Endodermal cell (in vitro differentiated cells): ENCODE results near the gene SERTAD1. TPM values are rescaled to one million over a fixed set of nuclear protein-coding genes. Genes with fewer than 3 reads are reported as not detected.

ENCODE experiments used
- DNase-seq: peaks from one replicate; pipeline ENCODE4 v3.0.0-alpha.2; 2017
- H3K27ac ChIP-seq: 2 replicates; pipeline ENCODE4 v1.5.1; 2013; ENCODE audit warnings: mild to moderate bottlenecking, low read depth, low read length, moderate library complexity
- H3K27me3 ChIP-seq: 2 replicates; pipeline ENCODE4 v1.6.1; 2013; ENCODE audit warnings: mild to moderate bottlenecking, low read length, moderate library complexity; ENCODE audit not compliant: insufficient read depth, control insufficient read depth, poor library complexity, severe bottlenecking
- H3K36me3 ChIP-seq: 2 replicates; pipeline ENCODE4 v1.7.0; 2013; ENCODE audit warnings: mild to moderate bottlenecking, low read length, moderate library complexity; ENCODE audit not compliant: control insufficient read depth, insufficient read depth
- H3K4me1 ChIP-seq: one replicate; pipeline ENCODE4 v1.7.0; 2013; ENCODE audit warnings: low read length; ENCODE audit not compliant: control insufficient read depth, insufficient read depth
- H3K4me3 ChIP-seq: 2 replicates; pipeline ENCODE4 v1.5.1; 2013; ENCODE audit warnings: mild to moderate bottlenecking, low read length, moderate library complexity
- H3K9ac ChIP-seq: 2 replicates; pipeline ENCODE4 v1.6.1; 2013; ENCODE audit warnings: mild to moderate bottlenecking, low read length, moderate library complexity; ENCODE audit not compliant: poor library complexity, severe bottlenecking; ENCODE audit errors: extremely low read depth
- H3K9me3 ChIP-seq: 2 replicates; pipeline ENCODE4 v1.6.1; 2013; ENCODE audit warnings: mild to moderate bottlenecking, low read length, moderate library complexity; ENCODE audit not compliant: control insufficient read depth
- H3K27ac Mint-ChIP-seq: 2 replicates; pipeline ENCODE4 v1.8.0; 2020; ENCODE audit warnings: mixed read lengths
- H3K27me3 Mint-ChIP-seq: 2 replicates; pipeline ENCODE4 v1.8.0; 2021; ENCODE audit warnings: mild to moderate bottlenecking, mixed read lengths; ENCODE audit not compliant: insufficient read depth
- H3K36me3 Mint-ChIP-seq: 2 replicates; pipeline ENCODE4 v1.8.0; 2020; ENCODE audit warnings: low read depth, mixed read lengths
- H3K4me1 Mint-ChIP-seq: 2 replicates; pipeline ENCODE4 v1.8.0; 2020; ENCODE audit warnings: mixed read lengths
- H3K4me3 Mint-ChIP-seq: 2 replicates; pipeline ENCODE4 v1.8.0; 2020; ENCODE audit warnings: mild to moderate bottlenecking, moderate library complexity, mixed read lengths
- H3K9me3 Mint-ChIP-seq: 2 replicates; pipeline ENCODE4 v1.8.0; 2020; ENCODE audit warnings: mild to moderate bottlenecking, mixed read lengths
- WGBS, 2 experiments: methylation state at CpG; one replicate each; pipeline versions ENCODE4 v1.1.5 to v1.1.7; 2013; ENCODE audit warnings: missing lambda C conversion rate in 2 of 2, mixed read lengths in 1 of 2; ENCODE audit not compliant: insufficient coverage in 1 of 2, insufficient read length in 1 of 2; 5-methylcytosine and 5-hydroxymethylcytosine counted together
- total RNA-seq, 2 donors: library from RNA; stranded (reverse); fragmentation: NEBNext Ultra II Directional in 1 of 2; extraction: Animal tissue kit (Norgen Biotek cat#: 25700) in 1 of 2; gene quantifications; 2 replicates in 1 of 2; 3 replicates in 1 of 2; pipeline ENCODE4 v1.2.1, GENCODE V29; 2021
- TF ChIP-seq, protein P1 (sequence below): fragments of 200-600 bp; sonication (generic); conservative IDR thresholded peaks from 2 replicates; pipeline ENCODE4 v1.5.0; 2021; ENCODE audit warnings: antibody characterized with exemption, mild to moderate bottlenecking

The SERTAD1 gene
- total RNA-seq, 2 donors from 2014 or later = 4.0 to 4.5 TPM

GRCh38 chr19:40466219-40466984, 40.6 kb upstream of the SERTAD1 start:
- Mint-ChIP-seq H3K27me3 (peaks cover 34% of the 10 kb centered on the region), H3K4me1 (peaks cover 6% of the 10 kb centered on the region), H3K36me3 (no peaks in the 10 kb centered on the region), H3K4me3 (peak overlapping the region; percentile 78), H3K27ac (no peak overlapping the region), H3K9me3 (no peaks in the 10 kb centered on the region)
- 42 to 50% methylated on average over 31 to 48 of the region's 48 CpGs for WGBS, 2 experiments
- H3K4me3 ChIP-seq = peak overlapping the region; percentile 89
- TF ChIP-seq, protein P1, sequence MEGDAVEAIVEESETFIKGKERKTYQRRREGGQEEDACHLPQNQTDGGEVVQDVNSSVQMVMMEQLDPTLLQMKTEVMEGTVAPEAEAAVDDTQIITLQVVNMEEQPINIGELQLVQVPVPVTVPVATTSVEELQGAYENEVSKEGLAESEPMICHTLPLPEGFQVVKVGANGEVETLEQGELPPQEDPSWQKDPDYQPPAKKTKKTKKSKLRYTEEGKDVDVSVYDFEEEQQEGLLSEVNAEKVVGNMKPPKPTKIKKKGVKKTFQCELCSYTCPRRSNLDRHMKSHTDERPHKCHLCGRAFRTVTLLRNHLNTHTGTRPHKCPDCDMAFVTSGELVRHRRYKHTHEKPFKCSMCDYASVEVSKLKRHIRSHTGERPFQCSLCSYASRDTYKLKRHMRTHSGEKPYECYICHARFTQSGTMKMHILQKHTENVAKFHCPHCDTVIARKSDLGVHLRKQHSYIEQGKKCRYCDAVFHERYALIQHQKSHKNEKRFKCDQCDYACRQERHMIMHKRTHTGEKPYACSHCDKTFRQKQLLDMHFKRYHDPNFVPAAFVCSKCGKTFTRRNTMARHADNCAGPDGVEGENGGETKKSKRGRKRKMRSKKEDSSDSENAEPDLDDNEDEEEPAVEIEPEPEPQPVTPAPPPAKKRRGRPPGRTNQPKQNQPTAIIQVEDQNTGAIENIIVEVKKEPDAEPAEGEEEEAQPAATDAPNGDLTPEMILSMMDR = no peak
- DNase-seq = peak; percentile 58
- H3K9me3 ChIP-seq = no peaks in the 10 kb centered on the region
- no peaks in the 10 kb centered on the region for H3K36me3 ChIP-seq
- H3K27ac ChIP-seq = no peak overlapping the region
- no peaks in the 10 kb centered on the region for H3K4me1 ChIP-seq
- peaks cover 37% of the 10 kb centered on the region for H3K27me3 ChIP-seq
- H3K9ac ChIP-seq = no peak overlapping the region

GRCh38 chr19:40465557-40466218, 39.9 kb upstream of the SERTAD1 start, which contains the start of gene BLVRB:
Gene BLVRB (minus strand): TSS chr19:40465745. CDS start chr19:40465688, 57 bp downstream.
- no peaks in the 10 kb centered on the region for H3K9me3 Mint-ChIP-seq
- H3K4me1 Mint-ChIP-seq = peaks cover 6% of the 10 kb centered on the region
- WGBS, 2 experiments = 0% methylated on average over 11 to 54 of the region's 54 CpGs
- peak within 1 kb of the TSS; percentile 72 for H3K9ac ChIP-seq
- peak within 1 kb of the TSS; percentile 78 for H3K4me3 Mint-ChIP-seq
- peak; percentile 100 for DNase-seq
- no peaks in the 10 kb centered on the region for H3K36me3 ChIP-seq
- peaks cover 34% of the 10 kb centered on the region for H3K27me3 Mint-ChIP-seq
- H3K36me3 Mint-ChIP-seq = no peaks in the 10 kb centered on the region
- H3K27ac ChIP-seq = no peak within 1 kb of the TSS
- H3K27me3 ChIP-seq = peaks cover 37% of the 10 kb centered on the region
- TF ChIP-seq, protein P1 = no peak
- H3K9me3 ChIP-seq = no peaks in the 10 kb centered on the region
- H3K4me1 ChIP-seq = no peaks in the 10 kb centered on the region
- peak within 1 kb of the TSS; percentile 89 for H3K4me3 ChIP-seq
- H3K27ac Mint-ChIP-seq = peak within 1 kb of the TSS; percentile 82

- Histone ChIP-seq H3K9ac (peak overlapping the region; percentile 72), H3K27me3 (peaks cover 37% of the 10 kb centered on the region), H3K9me3 (no peaks in the 10 kb centered on the region), H3K4me3 (peak overlapping the region; percentile 89), H3K4me1 (no peaks in the 10 kb centered on the region), H3K27ac (no peak overlapping the region), H3K36me3 (no peaks in the 10 kb centered on the region)
- DNase-seq = no peak
- peak overlapping the region; percentile 82 for H3K27ac Mint-ChIP-seq
- peak overlapping the region; percentile 78 for H3K4me3 Mint-ChIP-seq
- peaks cover 6% of the 10 kb centered on the region for H3K4me1 Mint-ChIP-seq
- WGBS, 2 experiments = 22 to 31% methylated on average over 10 to 11 of the region's 11 CpGs
- TF ChIP-seq, protein P1 = no peak
- H3K36me3 Mint-ChIP-seq = no peaks in the 10 kb centered on the region
- no peaks in the 10 kb centered on the region for H3K9me3 Mint-ChIP-seq
- peaks cover 31% of the 10 kb centered on the region for H3K27me3 Mint-ChIP-seq
These were observed 39.3 kb upstream of the SERTAD1 start for GRCh38 chr19:40465025-40465556.
